Esophagus muscularis mucosa (tissue), 4 donors: ENCODE results near the gene CENPV. TPM values are rescaled to one million over a fixed set of nuclear protein-coding genes. Genes with fewer than 3 reads are reported as not detected.
A peak's percentile ranks its signal among the peaks of the same experiment; 100 is the strongest.

ENCODE experiments used
- DNase-seq: peaks from one replicate; pipeline ENCODE4 v3.0.0-alpha.2; 2017; ENCODE audit errors: extremely low spot score
- H3K27ac ChIP-seq, 4 donors: fragments of 200-600 bp; sonication (generic); replicated peaks in 1 of 4; 1 replicate in 3 of 4; 2 replicates in 1 of 4; pipeline ENCODE4 v1.5.1; 2016 to 2019; ENCODE audit warnings: mild to moderate bottlenecking in 1 of 4
- H3K27me3 ChIP-seq, 4 donors: fragments of 200-600 bp; sonication (generic); one replicate each; pipeline versions ENCODE4 v1.5.1 to v1.6.0; 2016 to 2019
- H3K36me3 ChIP-seq, 4 donors: fragments of 200-600 bp; sonication (generic); one replicate each; pipeline ENCODE4 v1.5.1; 2016 to 2019
- H3K4me1 ChIP-seq, 4 donors: fragments of 200-600 bp; sonication (generic); one replicate each; pipeline ENCODE4 v1.5.1; 2016 to 2019
- H3K4me3 ChIP-seq, 4 donors: fragments of 200-600 bp; sonication (generic); 1 replicate in 2 of 4; 2 replicates in 2 of 4; pipeline ENCODE4 v1.5.1; 2016 to 2019; ENCODE audit warnings: mild to moderate bottlenecking in 4 of 4, moderate library complexity in 1 of 4
- H3K9me3 ChIP-seq, 4 donors: fragments of 200-600 bp; sonication (generic); 1 replicate in 3 of 4; 2 replicates in 1 of 4; pipeline ENCODE4 v1.5.1; 2016 to 2019
- CTCF ChIP-seq, 3 experiments: fragments of 200-600 bp in 2 of 3; fragments of 450-650 bp in 1 of 3; sonication (generic) in 2 of 3; IDR thresholded peaks; one replicate each; pipeline ENCODE4 v1.5.1; 2017 to 2019; ENCODE audit warnings: antibody characterized with exemption in 3 of 3, mild to moderate bottlenecking in 2 of 3, moderate library complexity in 1 of 3
- EP300 ChIP-seq: sonication (generic); formaldehyde crosslinking; IDR thresholded peaks from one replicate; pipeline ENCODE4 v1.6.1; 2017; ENCODE audit warnings: antibody characterized with exemption
- POLR2A ChIP-seq: fragments of 450-650 bp; IDR thresholded peaks from one replicate; pipeline ENCODE4 v1.6.1; 2017; ENCODE audit warnings: antibody characterized with exemption, moderate library complexity, mild to moderate bottlenecking, low read depth
- POLR2AphosphoS5 ChIP-seq, 2 donors: sonication (generic); formaldehyde crosslinking; IDR thresholded peaks; one replicate each; pipeline ENCODE4 v1.6.1; 2017; ENCODE audit warnings: antibody characterized with exemption in 2 of 2
- WGBS: methylation state at CpG from one replicate; pipeline ENCODE4 v1.1.5; 2018; 5-methylcytosine and 5-hydroxymethylcytosine counted together
- intact Hi-C: fragments of 100-400 bp; cut with DNase I; formaldehyde crosslinking; loops from one replicate; pipeline ENCODE4 v1.15.1; 2023
- total RNA-seq, 4 donors: library from RNA; depleted of rRNA; stranded (reverse); fragments of >200 nt; gene quantifications; one replicate each; pipeline versions ENCODE4 v1.1.0 to v1.2.1, GENCODE V29; 2016

CENPV gene
- total RNA-seq, 4 donors from 2014 or later, result 4.2 to 10.9 (median 8.2) TPM

GRCh38 chr17:16361874-16362273 lies 8.6 kb upstream of the CENPV start:
- TF ChIP-seq POLR2A (no peak), CTCF (IDR thresholded peaks at IDR 0.05) (no peak), POLR2AphosphoS5 (IDR thresholded peaks at IDR 0.05) (no peak), EP300 (no peak)
- Histone ChIP-seq H3K9me3 (no peaks in the 10 kb centered on the region), H3K4me1 (peaks cover 0 to 10% (median 3%) of the 10 kb centered on the region in 4 donors), H3K4me3 (no peak overlapping the region), H3K27ac (no peak overlapping the region), H3K27me3 (no peaks in the 10 kb centered on the region), H3K36me3 (no peaks in the 10 kb centered on the region)
- intact Hi-C loops, result loop anchor here (5.0 kb wide), 1 partner anchor 160 kb away; no protein-coding TSS in a partner anchor
- no peak for DNase-seq
- WGBS, result 81% methylated on average over 8 of the region's 8 CpGs

GRCh38 chr17:16358394-16358793 lies 5.1 kb upstream of the CENPV start:
- peaks cover 0 to 7% (median 5%) of the 10 kb centered on the region in 4 donors for H3K4me1 ChIP-seq
- intact Hi-C loops, result loop anchor here (10.0 kb wide), 1 partner anchor 144 kb away; the partner anchor contains the start of genes NCOR1 and PIGL
- no peaks in the 10 kb centered on the region for H3K36me3 ChIP-seq
- TF ChIP-seq CTCF (IDR thresholded peaks at IDR 0.05) (no peak), POLR2A (no peak), EP300 (no peak), POLR2AphosphoS5 (IDR thresholded peaks at IDR 0.05) (no peak)
- no peak overlapping the region for H3K27ac ChIP-seq
- H3K9me3 ChIP-seq, result no peaks in the 10 kb centered on the region
- DNase-seq, result no peak
- no peaks in the 10 kb centered on the region for H3K27me3 ChIP-seq
- H3K4me3 ChIP-seq, result no peak overlapping the region

GRCh38 chr17:16354585-16354984 lies 1.3 kb upstream of the CENPV start:
- peaks cover 0 to 2% (median 0%) of the 10 kb centered on the region in 4 donors for H3K36me3 ChIP-seq
- 95% methylated on average over 14 of the region's 14 CpGs for WGBS
- peaks cover 9 to 24% (median 20%) of the 10 kb centered on the region in 4 donors for H3K4me1 ChIP-seq
- intact Hi-C loops, result loop anchor here (5.0 to 10.0 kb wide), 2 partner anchors 67 to 140 kb away; partner anchors contain the start of genes NCOR1 and PIGL
- no peak for DNase-seq
- TF ChIP-seq POLR2A (no peak), CTCF (IDR thresholded peaks at IDR 0.05) (no peak), POLR2AphosphoS5 (IDR thresholded peaks at IDR 0.05) (no peak), EP300 (no peak)
- H3K27ac ChIP-seq, result no peak overlapping the region
- H3K9me3 ChIP-seq, result no peaks in the 10 kb centered on the region
- no peak overlapping the region for H3K4me3 ChIP-seq
- H3K27me3 ChIP-seq, result no peaks in the 10 kb centered on the region

GRCh38 chr17:16352667-16353316 lies 477 bp downstream of the CENPV start:
- no peaks in the 10 kb centered on the region for H3K9me3 ChIP-seq
- no peaks in the 10 kb centered on the region for H3K27me3 ChIP-seq
- peaks cover 0 to 20% (median 11%) of the 10 kb centered on the region in 4 donors for H3K36me3 ChIP-seq
- no peak for DNase-seq
- peaks cover 9 to 24% (median 20%) of the 10 kb centered on the region in 4 donors for H3K4me1 ChIP-seq
- peak overlapping the region; percentile 58 to 74 (median 71) for H3K27ac ChIP-seq
- WGBS, result under 1% methylated on average over 56 of the region's 75 CpGs
- peak overlapping the region; percentile 74 to 83 (median 76) for H3K4me3 ChIP-seq
- intact Hi-C loops, result loop anchor here (5.0 to 10.0 kb wide), 2 partner anchors 65 to 138 kb away; partner anchors contain the start of genes NCOR1 and PIGL
- TF ChIP-seq EP300 (no peak), CTCF (IDR thresholded peaks at IDR 0.05) (no peak), POLR2AphosphoS5 (IDR thresholded peaks at IDR 0.05) (no peak), POLR2A (no peak)
